Glutamatergic neuron (in vitro differentiated cells): ENCODE measurements around the gene SLC9B1. TPM values are rescaled to one million over a fixed set of nuclear protein-coding genes. Genes with fewer than 3 reads are reported as not detected.
"Not testable (repeated sequence)": the region's sequence is repeated elsewhere in the genome, so short reads cannot be mapped to it uniquely, and the experiment has no call there.

Experiments
- DNase-seq: peaks from one replicate; pipeline ENCODE4 v3.0.0; 2022
- H3K27ac Mint-ChIP-seq: one replicate; pipeline ENCODE4 v1.8.0; 2020; ENCODE audit warnings: mild to moderate bottlenecking, mixed read lengths, inconsistent platforms; ENCODE audit not compliant: unreplicated experiment
- H3K27me3 Mint-ChIP-seq: one replicate; pipeline ENCODE4 v1.8.0; 2020; ENCODE audit warnings: mild to moderate bottlenecking, moderate library complexity, mixed read lengths, inconsistent platforms; ENCODE audit not compliant: unreplicated experiment
- H3K36me3 Mint-ChIP-seq: one replicate; pipeline ENCODE4 v1.8.0; 2020; ENCODE audit warnings: mild to moderate bottlenecking, mixed read lengths, inconsistent platforms; ENCODE audit not compliant: unreplicated experiment
- H3K4me1 Mint-ChIP-seq: one replicate; pipeline ENCODE4 v1.8.0; 2020; ENCODE audit warnings: mild to moderate bottlenecking, low read depth, mixed read lengths, inconsistent platforms; ENCODE audit not compliant: unreplicated experiment
- H3K4me3 Mint-ChIP-seq: one replicate; pipeline ENCODE4 v1.8.0; 2020; ENCODE audit warnings: mild to moderate bottlenecking, mixed read lengths, inconsistent platforms; ENCODE audit not compliant: unreplicated experiment
- H3K9me3 Mint-ChIP-seq: one replicate; pipeline ENCODE4 v1.8.0; 2020; ENCODE audit warnings: mild to moderate bottlenecking, moderate library complexity, mixed read lengths, inconsistent platforms; ENCODE audit not compliant: unreplicated experiment
- total RNA-seq: library from RNA; stranded (reverse); fragmentation: NEBNext Ultra II Directional; extraction: Animal tissue kit (Norgen Biotek cat#: 25700); gene quantifications from one replicate; pipeline ENCODE4 v1.2.1, GENCODE V29; 2021; ENCODE audit not compliant: unreplicated experiment
- TF ChIP-seq, protein P1 (sequence below): fragments of 200-600 bp; sonication (generic); IDR thresholded peaks from one replicate; pipeline ENCODE4 v1.5.0; 2021; ENCODE audit not compliant: partially characterized antibody, unreplicated experiment

Gene SLC9B1
- total RNA-seq, 1 donor from 2014 or later = 3.1 TPM

DNA sequence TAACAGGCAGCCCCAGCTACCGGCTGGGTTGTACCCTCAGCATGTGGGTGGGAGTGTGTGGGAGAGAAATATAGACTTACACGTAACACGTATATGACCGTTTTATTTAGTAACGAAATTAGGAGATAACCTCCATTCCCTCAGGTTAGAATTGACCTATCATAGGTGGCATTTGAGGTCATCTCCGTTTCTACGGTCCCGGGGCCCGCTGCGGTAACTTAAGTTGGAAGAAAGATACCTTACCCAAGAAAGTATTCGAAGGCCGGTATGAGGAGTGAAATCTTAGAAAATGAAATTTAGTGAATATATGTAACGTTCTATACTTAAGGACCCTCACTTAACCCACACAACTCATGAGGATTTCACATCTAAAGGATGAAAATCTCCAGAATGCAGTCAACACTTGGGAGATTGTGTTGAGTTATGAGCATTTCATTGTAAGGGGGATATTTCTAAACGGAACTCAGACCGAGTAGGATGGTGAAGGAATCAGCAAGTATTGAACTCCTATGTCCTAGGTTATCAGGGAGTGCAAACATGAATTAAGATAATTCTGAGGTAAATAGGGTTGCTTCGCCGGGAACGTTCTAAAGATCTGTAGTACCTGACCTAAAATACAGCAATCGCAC lies 149.8 kb downstream of the SLC9B1 start:
- Mint-ChIP-seq H3K36me3 (no peaks in the 10 kb centered on the region), H3K27ac (peak overlapping the region; percentile 95), H3K4me1 (no peaks in the 10 kb centered on the region), H3K27me3 (no peaks in the 10 kb centered on the region), H3K9me3 (peaks cover 3% of the 10 kb centered on the region), H3K4me3 (peak overlapping the region; percentile 99)
- TF ChIP-seq, protein P1, sequence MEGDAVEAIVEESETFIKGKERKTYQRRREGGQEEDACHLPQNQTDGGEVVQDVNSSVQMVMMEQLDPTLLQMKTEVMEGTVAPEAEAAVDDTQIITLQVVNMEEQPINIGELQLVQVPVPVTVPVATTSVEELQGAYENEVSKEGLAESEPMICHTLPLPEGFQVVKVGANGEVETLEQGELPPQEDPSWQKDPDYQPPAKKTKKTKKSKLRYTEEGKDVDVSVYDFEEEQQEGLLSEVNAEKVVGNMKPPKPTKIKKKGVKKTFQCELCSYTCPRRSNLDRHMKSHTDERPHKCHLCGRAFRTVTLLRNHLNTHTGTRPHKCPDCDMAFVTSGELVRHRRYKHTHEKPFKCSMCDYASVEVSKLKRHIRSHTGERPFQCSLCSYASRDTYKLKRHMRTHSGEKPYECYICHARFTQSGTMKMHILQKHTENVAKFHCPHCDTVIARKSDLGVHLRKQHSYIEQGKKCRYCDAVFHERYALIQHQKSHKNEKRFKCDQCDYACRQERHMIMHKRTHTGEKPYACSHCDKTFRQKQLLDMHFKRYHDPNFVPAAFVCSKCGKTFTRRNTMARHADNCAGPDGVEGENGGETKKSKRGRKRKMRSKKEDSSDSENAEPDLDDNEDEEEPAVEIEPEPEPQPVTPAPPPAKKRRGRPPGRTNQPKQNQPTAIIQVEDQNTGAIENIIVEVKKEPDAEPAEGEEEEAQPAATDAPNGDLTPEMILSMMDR = no peak
- DNase-seq = no peak

DNA sequence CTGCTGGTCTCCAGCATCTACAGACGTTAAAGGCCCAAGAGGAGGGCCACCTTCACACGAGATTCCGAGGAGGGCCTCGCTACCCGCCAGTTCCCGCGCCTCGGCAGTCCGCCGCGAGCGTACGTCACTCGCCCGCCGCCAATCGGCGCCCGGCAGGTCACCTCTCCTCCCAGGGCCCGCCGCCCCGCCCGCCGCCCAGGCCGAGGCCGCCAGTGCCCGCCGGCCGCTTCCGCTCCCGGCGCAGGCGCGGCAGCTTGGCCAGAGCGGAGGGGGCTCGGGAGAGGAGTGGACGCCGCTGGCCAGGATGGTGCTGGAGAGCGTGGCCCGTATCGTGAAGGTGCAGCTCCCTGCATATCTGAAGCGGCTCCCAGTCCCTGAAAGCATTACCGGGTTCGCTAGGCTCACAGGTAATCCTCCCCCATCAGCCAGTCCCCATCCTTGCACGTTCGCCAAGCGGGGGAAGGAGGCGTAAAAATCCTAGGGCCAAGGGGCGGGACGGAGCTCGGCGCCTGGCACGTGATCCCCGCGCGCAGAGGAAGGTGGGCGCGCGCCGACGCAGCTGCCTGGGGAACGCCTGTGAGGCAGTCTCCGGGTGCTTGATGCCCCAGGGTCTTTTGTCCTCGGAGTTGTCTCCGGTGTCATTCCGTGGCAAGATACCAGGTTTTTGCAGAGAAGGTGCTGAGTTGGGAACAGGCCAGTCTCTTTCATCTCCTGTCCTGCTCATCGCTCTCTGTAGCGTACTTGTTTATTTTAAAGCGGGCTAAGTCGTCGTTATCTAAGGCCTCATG lies 150.5 kb downstream of the SLC9B1 start, which contains the start of gene CISD2:
TSS of gene CISD2 (plus strand) at position 212 of the 788 bp plus-strand sequence. CDS start at position 305, 93 bp downstream.
- Mint-ChIP-seq H3K27ac (peak within 1 kb of the TSS; percentile 95), H3K9me3 (peaks cover 3% of the 10 kb centered on the region), H3K36me3 (no peaks in the 10 kb centered on the region), H3K4me1 (no peaks in the 10 kb centered on the region), H3K27me3 (no peaks in the 10 kb centered on the region), H3K4me3 (peak within 1 kb of the TSS; percentile 99)
- TF ChIP-seq, protein P1 = no peak
- peak; percentile 96 for DNase-seq

DNA sequence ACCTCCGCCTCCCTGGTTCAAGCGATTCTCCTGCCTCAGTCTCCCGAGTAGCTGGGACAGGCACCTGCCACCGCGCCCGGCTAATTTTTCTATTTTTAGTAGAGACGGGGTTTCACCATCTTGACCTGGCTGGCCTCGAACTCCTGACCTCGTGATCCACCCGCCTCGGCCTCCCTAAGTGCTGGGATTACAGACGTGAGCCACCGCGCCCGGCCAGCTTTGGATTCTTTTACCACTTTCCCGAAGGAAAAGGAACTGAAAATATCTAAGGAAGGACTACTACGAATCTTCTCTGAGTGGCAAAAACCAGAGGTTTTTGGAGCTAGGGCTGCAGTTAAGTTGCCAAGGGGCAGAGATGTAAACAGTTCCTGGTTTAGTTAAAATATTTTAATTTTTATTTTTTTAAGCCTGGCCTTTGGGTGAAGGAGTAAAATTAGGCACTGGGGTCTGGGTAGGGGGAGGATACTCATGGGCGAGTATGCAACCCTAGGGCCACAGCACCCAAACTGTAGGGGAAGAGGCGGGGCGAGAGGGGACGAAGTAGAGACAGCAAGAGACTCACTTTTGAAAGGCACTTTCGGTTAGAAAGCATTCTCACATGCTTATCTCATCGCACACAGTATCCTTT lies 151.2 kb downstream of the SLC9B1 start:
- Mint-ChIP-seq H3K36me3 (no peaks in the 10 kb centered on the region), H3K9me3 (peaks cover 3% of the 10 kb centered on the region), H3K27me3 (peaks cover under 1% of the 10 kb centered on the region), H3K4me1 (no peaks in the 10 kb centered on the region), H3K27ac (peak overlapping the region; percentile 48), H3K4me3 (peak overlapping the region; percentile 88)
- peak; percentile 17 for DNase-seq
- TF ChIP-seq, protein P1 = no peak

- TF ChIP-seq, protein P1 = no peak
- Mint-ChIP-seq H3K4me3 (peak overlapping the region; percentile 30), H3K27me3 (peaks cover 2% of the 10 kb centered on the region), H3K4me1 (no peaks in the 10 kb centered on the region), H3K27ac (no peak overlapping the region), H3K36me3 (no peaks in the 10 kb centered on the region), H3K9me3 (peaks cover 3% of the 10 kb centered on the region)
- DNase-seq = no peak
Observed at GRCh38 chr4:102867278-102868152, 152.0 kb downstream of the SLC9B1 start.

GRCh38 chr4:102865327-102865726 lies 154.2 kb downstream of the SLC9B1 start:
- not testable (repeated sequence) for H3K4me1 Mint-ChIP-seq, H3K36me3 Mint-ChIP-seq, DNase-seq, H3K27me3 Mint-ChIP-seq, H3K9me3 Mint-ChIP-seq, H3K4me3 Mint-ChIP-seq, H3K27ac Mint-ChIP-seq
